HCT116 (cell line): ENCODE measurements around the gene PFDN2. TPM values are rescaled to one million over a fixed set of nuclear protein-coding genes. Genes with fewer than 3 reads are reported as not detected.

Source experiments
- ATF3 ChIP-seq: IDR thresholded peaks from 2 replicates; pipeline ENCODE4 v1.6.1; 2012
- EZH2 ChIP-seq: fragments of 200-600 bp; sonication (generic); IDR thresholded peaks from 2 replicates; pipeline ENCODE4 v1.6.1; 2017; ENCODE audit warnings: antibody characterized with exemption, mixed run types
- FOSL1 ChIP-seq: IDR thresholded peaks from 2 replicates; pipeline ENCODE4 v1.6.1; 2012; ENCODE audit warnings: low read depth
- REST ChIP-seq: IDR thresholded peaks from 2 replicates; pipeline ENCODE4 v1.6.1; 2012; ENCODE audit warnings: low read depth
- SP1 ChIP-seq: IDR thresholded peaks from 2 replicates; pipeline ENCODE4 v1.6.1; 2012; ENCODE audit warnings: low read depth
- ZNF274 ChIP-seq: fragments of 200-500 bp; sonication (Bioruptor generic); IDR thresholded peaks from 2 replicates; pipeline ENCODE4 v1.6.1; 2014; ENCODE audit warnings: mild to moderate bottlenecking, low read depth, low read length, inconsistent platforms
- total RNA-seq: library from RNA; stranded (reverse); gene quantifications from one replicate; pipeline ENCODE4 v1.2.1, GENCODE V29; 2021; ENCODE audit not compliant: unreplicated experiment
- TF ChIP-seq, protein P1 (sequence below): IDR thresholded peaks from 2 replicates; pipeline ENCODE4 v1.6.1; 2011; ENCODE audit warnings: mild to moderate bottlenecking, low read length, moderate library complexity; ENCODE audit not compliant: insufficient replicate concordance; ENCODE audit errors: extremely low read depth
- TF ChIP-seq, protein P2 (sequence below): IDR thresholded peaks from 2 replicates; pipeline ENCODE4 v1.6.1; 2012

The PFDN2 gene
- total RNA-seq, 1 experiment from 2014 or later = 179 TPM

- TF ChIP-seq, protein P1, sequence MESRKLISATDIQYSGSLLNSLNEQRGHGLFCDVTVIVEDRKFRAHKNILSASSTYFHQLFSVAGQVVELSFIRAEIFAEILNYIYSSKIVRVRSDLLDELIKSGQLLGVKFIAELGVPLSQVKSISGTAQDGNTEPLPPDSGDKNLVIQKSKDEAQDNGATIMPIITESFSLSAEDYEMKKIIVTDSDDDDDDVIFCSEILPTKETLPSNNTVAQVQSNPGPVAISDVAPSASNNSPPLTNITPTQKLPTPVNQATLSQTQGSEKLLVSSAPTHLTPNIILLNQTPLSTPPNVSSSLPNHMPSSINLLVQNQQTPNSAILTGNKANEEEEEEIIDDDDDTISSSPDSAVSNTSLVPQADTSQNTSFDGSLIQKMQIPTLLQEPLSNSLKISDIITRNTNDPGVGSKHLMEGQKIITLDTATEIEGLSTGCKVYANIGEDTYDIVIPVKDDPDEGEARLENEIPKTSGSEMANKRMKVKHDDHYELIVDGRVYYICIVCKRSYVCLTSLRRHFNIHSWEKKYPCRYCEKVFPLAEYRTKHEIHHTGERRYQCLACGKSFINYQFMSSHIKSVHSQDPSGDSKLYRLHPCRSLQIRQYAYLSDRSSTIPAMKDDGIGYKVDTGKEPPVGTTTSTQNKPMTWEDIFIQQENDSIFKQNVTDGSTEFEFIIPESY = no peak
- no peak for TF ChIP-seq SP1
- no peak for TF ChIP-seq ATF3
- TF ChIP-seq ZNF274 = no peak
- no peak for TF ChIP-seq REST
- TF ChIP-seq, protein P2, sequence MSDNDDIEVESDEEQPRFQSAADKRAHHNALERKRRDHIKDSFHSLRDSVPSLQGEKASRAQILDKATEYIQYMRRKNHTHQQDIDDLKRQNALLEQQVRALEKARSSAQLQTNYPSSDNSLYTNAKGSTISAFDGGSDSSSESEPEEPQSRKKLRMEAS = no peak
- TF ChIP-seq FOSL1 = no peak
- TF ChIP-seq EZH2 = no peak
Measured at GRCh38 chr1:161159087-161159912, 41.5 kb upstream of the PFDN2 start, which contains the start of gene USP21 (continued).
